GM20000 (cell line): ENCODE data around the gene ADAMTSL5.
A peak's percentile ranks its signal among the peaks of the same experiment; 100 is the strongest.
"Not testable (repeated sequence)": the region's sequence is repeated elsewhere in the genome, so short reads cannot be mapped to it uniquely, and the experiment has no call there.

Experiments used
- DNase-seq: peaks from one replicate; pipeline ENCODE4 v3.0.0; 2012; ENCODE audit warnings: low spot score
- CTCF ChIP-seq: IDR thresholded peaks from 2 replicates; pipeline ENCODE4 v1.5.1; 2012; ENCODE audit warnings: mild to moderate bottlenecking, control low read depth; ENCODE audit errors: extremely low read depth, missing control alignments

Gene ADAMTSL5

GRCh38 chr19:1478934-1479707, 33.7 kb downstream of the ADAMTSL5 start, which contains the start of gene C19orf25:
Gene C19orf25 (minus strand): TSS chr19:1479215. CDS start chr19:1478903, 312 bp downstream.
- DNase-seq: peak; percentile 99

DNA sequence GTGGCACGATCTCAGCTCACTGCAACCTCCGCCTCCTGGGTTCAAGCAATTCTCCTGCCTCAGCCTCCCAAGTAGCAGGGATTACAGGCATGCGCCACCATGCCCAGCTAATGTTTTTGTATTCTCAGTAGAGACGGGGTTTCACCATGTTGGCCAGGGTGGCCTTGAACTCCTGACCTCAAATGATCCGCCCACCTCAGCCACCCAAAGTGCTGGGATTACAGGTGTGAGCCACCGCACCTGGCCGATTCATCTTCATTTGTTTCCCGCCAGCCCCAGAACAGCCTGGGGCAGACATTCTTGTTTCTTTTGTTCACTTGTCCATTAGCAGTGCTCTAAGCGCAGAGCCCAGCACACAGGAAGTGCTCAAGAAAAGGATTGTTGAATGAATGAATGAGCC, 35.8 kb downstream of the ADAMTSL5 start:
- not testable (repeated sequence) for DNase-seq

More at GRCh38 chr19:1478934-1479707, 33.7 kb downstream of the ADAMTSL5 start, which contains the start of gene C19orf25:
- no peak for TF ChIP-seq CTCF

DNA sequence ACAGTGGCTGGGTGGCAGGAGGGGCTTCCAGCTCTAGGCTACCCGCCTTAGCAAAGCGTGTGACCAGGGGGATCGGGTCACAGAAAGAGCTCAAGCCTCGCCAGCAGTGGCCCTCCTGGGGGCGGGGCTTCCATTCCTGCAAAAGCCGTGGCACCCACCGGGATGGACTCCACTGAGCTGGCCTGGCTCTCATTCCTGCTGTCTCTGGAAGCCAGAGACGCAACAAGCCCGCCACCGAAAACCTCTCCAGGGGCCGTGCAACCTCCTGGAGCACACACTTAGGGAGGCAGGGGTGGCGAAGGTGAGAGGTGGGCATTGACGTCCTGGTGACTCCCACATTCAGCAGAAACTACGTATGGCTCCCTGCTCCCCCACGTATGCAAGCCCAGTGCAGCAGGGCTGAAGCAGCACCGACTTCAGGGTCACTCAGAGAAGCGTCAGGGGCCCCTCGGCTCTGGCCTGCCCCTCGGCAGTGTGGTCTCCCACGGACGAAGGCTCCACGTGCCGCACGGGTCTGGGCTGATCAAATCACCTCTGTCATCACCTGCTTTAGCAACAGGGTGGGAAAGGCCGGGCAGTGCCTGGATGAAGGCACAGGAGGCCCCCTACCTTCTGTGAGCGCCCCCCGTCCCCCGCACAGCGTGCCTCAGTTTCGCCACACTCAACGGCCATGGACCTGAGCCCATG, 36.9 kb downstream of the ADAMTSL5 start:
- no peak for DNase-seq
- no peak for TF ChIP-seq CTCF

DNA sequence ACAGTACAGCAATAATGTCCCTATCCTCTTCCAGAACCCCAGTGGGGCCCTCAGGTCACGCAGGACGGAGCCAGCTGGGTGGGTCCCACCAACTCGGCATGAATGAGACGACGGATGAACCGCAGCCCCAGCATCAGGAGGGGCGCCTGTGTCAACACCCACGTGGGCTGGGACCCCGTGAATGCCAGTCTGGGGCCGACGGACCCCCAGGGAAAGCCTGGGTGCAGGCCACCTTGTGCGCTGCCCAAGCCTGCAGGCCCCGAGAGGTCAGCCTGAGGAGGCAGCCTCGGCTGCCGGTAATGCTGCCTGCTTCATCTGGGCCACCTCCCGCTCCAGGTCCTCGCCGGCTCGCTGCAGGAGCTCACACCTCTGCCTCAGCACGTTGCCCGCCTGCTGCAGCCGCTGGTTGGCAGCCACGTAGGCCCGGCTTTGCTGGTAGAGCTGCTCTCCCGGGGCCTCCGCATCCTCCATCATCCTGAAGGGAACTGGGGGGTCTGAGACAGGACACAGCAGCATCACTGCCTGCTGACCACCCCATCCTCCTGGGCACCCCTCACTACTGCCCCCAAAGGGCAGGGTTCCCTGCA, 38.0 kb downstream of the ADAMTSL5 start:
- TF ChIP-seq CTCF: no peak
- no peak for DNase-seq

- no peak for TF ChIP-seq CTCF
- no peak for DNase-seq
Observed at GRCh38 chr19:1474011-1474764, 38.6 kb downstream of the ADAMTSL5 start.

DNA sequence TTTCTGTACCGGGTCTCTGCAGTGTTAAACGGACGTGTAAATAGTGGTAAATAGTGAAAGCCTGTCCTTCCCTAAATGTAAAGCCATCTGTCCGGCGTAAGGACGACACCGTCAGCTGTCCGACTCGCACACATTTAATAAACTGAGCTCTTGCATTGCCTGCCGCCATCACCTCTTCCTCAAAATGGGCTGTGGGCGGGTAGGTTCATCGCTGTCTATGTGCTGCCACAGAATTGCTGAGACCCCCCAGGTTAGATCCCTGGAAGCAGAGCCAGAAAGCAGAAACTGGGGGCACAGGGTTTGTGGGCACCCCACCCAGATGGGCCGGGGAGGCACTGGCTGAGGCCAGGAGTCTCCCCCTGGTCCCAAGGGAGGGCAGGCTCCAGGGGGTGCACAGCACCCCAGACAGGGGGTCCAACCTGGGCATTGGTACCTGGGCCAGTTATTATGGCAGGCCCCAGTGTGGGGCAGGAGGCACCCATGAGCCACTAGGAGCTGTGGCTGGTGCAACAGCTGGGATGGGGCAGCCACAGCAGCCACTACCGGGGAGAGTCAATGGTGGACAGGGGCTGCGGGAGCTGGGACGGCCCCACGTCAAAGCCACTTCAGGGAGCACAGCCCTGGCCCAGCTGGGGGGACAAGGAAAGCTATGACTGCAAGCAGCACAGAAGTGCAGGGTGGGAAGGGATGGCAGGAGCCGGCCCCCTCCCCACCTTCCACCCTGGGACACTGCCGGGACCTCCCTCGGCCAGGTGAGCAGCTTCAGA, 39.6 kb downstream of the ADAMTSL5 start:
- no peak for DNase-seq
- TF ChIP-seq CTCF: no peak

DNA sequence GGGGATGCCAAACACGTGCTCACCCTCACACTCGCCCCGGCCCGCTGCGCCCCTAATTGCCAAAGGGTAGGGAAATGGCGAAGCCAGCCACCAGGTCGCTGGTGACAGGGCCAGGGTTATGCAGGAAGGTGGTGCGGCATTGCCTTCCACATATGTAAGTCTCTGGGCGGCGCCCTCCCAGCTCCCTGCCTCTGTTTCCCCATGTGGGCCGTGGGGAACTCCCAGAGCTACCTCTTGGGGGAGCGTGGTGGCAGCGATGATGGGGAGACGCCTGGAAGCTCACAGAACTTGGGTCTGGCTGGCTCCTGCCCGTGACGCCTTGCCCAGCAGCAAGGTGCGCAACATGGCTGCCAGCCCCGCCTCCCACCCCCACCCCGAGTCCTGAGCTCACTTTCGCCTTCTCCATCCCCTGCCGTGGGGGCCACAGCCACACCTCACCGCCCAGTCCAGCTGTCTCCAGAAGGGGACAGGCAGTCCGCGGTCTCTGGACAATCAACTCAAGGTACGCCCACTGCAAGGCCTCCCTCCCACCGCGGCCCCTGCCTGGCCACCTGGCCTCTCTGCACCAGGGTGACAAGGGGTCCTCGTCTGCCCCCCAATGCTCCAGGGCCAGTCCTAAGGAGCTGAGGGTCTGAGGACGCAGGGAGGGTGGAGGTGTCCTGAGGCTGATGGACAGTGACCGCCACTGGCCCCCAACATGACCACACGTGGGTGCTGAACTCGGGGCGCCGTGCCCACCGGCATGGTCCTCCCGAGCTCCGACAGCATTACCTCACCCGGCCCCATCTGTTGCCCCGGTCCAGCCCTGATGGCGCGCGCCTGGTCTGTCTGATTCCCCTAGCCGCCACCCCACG, 40.4 kb downstream of the ADAMTSL5 start:
- no peak for DNase-seq
- no peak for TF ChIP-seq CTCF
